HepG2 (cell line): ENCODE results near the gene P2RX5. TPM values are rescaled to one million over a fixed set of nuclear protein-coding genes. Genes with fewer than 3 reads are reported as not detected.

ENCODE experiments used
- ARID5B ChIP-seq: IDR thresholded peaks from 2 replicates; pipeline ENCODE4 v1.4.0; 2020; ENCODE audit warnings: mild to moderate bottlenecking, missing genetic modification reagents
- BCL3 ChIP-seq: sonication (generic); formaldehyde crosslinking; IDR thresholded peaks from 2 replicates; pipeline ENCODE4 v1.5.1; 2020; ENCODE audit warnings: mild to moderate bottlenecking, missing genetic modification reagents, moderate library complexity
- EHMT2 ChIP-seq: fragments of 200-600 bp; sonication (generic); IDR thresholded peaks from 2 replicates; pipeline ENCODE4 v1.7.0; 2017; ENCODE audit warnings: antibody characterized with exemption, low read depth, low read length, borderline replicate concordance
- FOXA1 ChIP-seq, 2 experiments: fragments of 450-650 bp in 1 of 2; sonication (generic) in 1 of 2; formaldehyde crosslinking in 1 of 2; IDR thresholded peaks; 2 replicates each; pipeline versions ENCODE4 v1.4.0 to v1.6.1; 2016 to 2020; ENCODE audit warnings: missing genetic modification reagents in 1 of 2
- HIVEP1 ChIP-seq: sonication (generic); formaldehyde crosslinking; IDR thresholded peaks from 2 replicates; pipeline ENCODE4 v1.4.0; 2020; ENCODE audit warnings: mild to moderate bottlenecking, missing genetic modification reagents
- KDM4B ChIP-seq: sonication (generic); formaldehyde crosslinking; IDR thresholded peaks from 2 replicates; pipeline ENCODE4 v1.4.0; 2020; ENCODE audit warnings: missing genetic modification reagents
- MED13 ChIP-seq: sonication (generic); formaldehyde crosslinking; IDR thresholded peaks from 2 replicates; pipeline ENCODE4 v1.5.0; 2020; ENCODE audit warnings: missing genetic modification reagents
- PHF21A ChIP-seq: sonication (generic); formaldehyde crosslinking; IDR thresholded peaks from 2 replicates; pipeline ENCODE4 v1.5.0; 2020; ENCODE audit warnings: mild to moderate bottlenecking, missing genetic modification reagents
- RXRA ChIP-seq: sonication (generic); formaldehyde crosslinking; IDR thresholded peaks from 2 replicates; pipeline ENCODE4 v1.5.1; 2020; ENCODE audit warnings: missing genetic modification reagents
- SRF ChIP-seq: IDR thresholded peaks from 2 replicates; pipeline ENCODE4 v1.6.1; 2011; ENCODE audit warnings: mild to moderate bottlenecking, low read depth, low read length, moderate library complexity
- STAG1 ChIP-seq: sonication (generic); formaldehyde crosslinking; IDR thresholded peaks from 2 replicates; pipeline ENCODE4 v1.4.0; 2020; ENCODE audit warnings: missing genetic modification reagents
- TMF1 ChIP-seq: sonication (generic); formaldehyde crosslinking; IDR thresholded peaks from 2 replicates; pipeline ENCODE4 v1.8.1; 2022; ENCODE audit warnings: low read depth, missing genetic modification reagents
- ZNF136 ChIP-seq: sonication (generic); formaldehyde crosslinking; IDR thresholded peaks from 2 replicates; pipeline ENCODE4 v1.8.1; 2022; ENCODE audit warnings: low read depth, mild to moderate bottlenecking, moderate library complexity, missing genetic modification reagents
- ZNF770 ChIP-seq: sonication (generic); formaldehyde crosslinking; IDR thresholded peaks from 2 replicates; pipeline ENCODE4 v1.5.0; 2020; ENCODE audit warnings: mild to moderate bottlenecking, missing genetic modification reagents
- polyA plus RNA-seq, 8 experiments: library from polyadenylated mRNA; depleted of rRNA in 3 of 8; stranded (reverse) in 7 of 8; unstranded in 1 of 8; fragments of >200 nt; fragmentation: Illumina TruSeq in 4 of 8; extraction: Trizol in 4 of 8; gene quantifications; 2 replicates each; pipeline versions ENCODE4 v1.2.1 to v1.2.3, GENCODE V29; 2011 to 2016; ENCODE audit warnings: low read depth in 4 of 8, missing spikeins in 1 of 8, mixed read lengths in 1 of 8; ENCODE audit not compliant: insufficient read depth in 1 of 8
- total RNA-seq, 5 experiments: library from RNA; depleted of rRNA; stranded (reverse); fragments of >200 nt; fragmentation: Illumina TruSeq; extraction: Trizol; gene quantifications; 2 replicates each; pipeline ENCODE4 v1.2.3, GENCODE V29; 2016; ENCODE audit warnings: low read depth in 1 of 5
- TF ChIP-seq, protein P1 (sequence below): sonication (generic); formaldehyde crosslinking; IDR thresholded peaks from 2 replicates; pipeline ENCODE4 v1.4.0; 2020; ENCODE audit warnings: missing genetic modification reagents, borderline replicate concordance
- TF ChIP-seq, protein P2 (sequence below): sonication (generic); formaldehyde crosslinking; IDR thresholded peaks from 2 replicates; pipeline ENCODE4 v1.4.0; 2020; ENCODE audit warnings: missing genetic modification reagents

Gene P2RX5
- total and polyA plus RNA-seq, 2 of the 13 experiments (the other 11 are each of a cell fraction or from before 2014, with no cell fraction given), result 0.95 to 1.7 TPM

DNA sequence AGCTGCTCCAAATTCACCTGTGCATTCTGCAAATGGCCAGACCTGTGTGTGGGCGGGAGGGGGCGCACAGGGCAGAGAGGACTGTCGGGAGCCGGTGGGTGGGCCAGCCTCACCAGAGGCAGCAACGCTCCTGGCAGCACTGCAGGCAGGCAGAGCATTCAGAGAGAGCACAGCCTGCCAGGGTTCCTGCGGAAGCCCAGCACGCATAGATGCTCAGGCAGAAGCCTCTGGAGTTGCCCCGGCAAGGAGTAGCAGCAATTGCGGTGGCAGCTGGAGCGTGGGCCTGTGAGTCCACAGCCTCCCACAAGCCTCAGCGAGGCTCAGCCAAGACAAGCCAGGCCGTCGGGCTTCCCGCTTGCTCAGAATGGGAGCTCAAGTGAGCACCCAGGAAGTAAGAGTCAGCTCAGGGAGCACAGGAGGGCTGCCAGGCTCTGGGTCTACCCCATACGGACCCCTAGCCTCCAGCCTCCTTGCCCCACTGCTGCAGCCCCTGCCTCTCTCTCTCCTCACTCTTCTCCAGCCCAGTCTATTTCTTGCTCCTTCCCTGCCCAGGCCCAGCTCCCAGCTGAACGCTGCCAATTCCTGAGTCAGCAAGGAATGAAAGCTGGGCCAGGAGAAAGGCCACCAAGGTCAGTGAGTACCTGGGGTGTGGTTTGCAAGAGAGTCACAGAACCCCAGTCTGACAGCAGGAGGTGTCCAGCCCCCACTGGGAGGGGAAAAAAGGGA is 17.7 kb downstream of the P2RX5 start (continued):
- TF ChIP-seq ARID5B (CRISPR knock-in tag) (0 out of 2 replicates have a peak, but pooled peaks have one; percentile 9), STAG1 (CRISPR knock-in tag) (peak; percentile 31; the same call in 1 of the 2 replicates), MED13 (CRISPR knock-in tag) (no peak), KDM4B (no peak), ZNF770 (CRISPR knock-in tag) (peak; percentile 89), HIVEP1 (CRISPR knock-in tag) (no peak), EHMT2 (no peak), PHF21A (CRISPR knock-in tag) (no peak), ZNF136 (CRISPR knock-in tag) (no peak), FOXA1 (IDR thresholded peaks at IDR 0.05) (no peak), FOXA1 (CRISPR knock-in tag; IDR thresholded peaks at IDR 0.05) (no peak), SRF (no peak), TMF1 (CRISPR knock-in tag) (no peak), RXRA (CRISPR knock-in tag) (peak; percentile 40; the same call in 1 of the 2 replicates), BCL3 (CRISPR knock-in tag) (0 out of 2 replicates have a peak, but pooled peaks have one; percentile 41)
- TF ChIP-seq, protein P1, sequence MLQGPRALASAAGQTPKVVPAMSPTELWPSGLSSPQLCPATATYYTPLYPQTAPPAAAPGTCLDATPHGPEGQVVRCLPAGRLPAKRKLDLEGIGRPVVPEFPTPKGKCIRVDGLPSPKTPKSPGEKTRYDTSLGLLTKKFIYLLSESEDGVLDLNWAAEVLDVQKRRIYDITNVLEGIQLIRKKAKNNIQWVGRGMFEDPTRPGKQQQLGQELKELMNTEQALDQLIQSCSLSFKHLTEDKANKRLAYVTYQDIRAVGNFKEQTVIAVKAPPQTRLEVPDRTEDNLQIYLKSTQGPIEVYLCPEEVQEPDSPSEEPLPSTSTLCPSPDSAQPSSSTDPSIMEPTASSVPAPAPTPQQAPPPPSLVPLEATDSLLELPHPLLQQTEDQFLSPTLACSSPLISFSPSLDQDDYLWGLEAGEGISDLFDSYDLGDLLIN (CRISPR knock-in tag), result no peak
- TF ChIP-seq, protein P2, sequence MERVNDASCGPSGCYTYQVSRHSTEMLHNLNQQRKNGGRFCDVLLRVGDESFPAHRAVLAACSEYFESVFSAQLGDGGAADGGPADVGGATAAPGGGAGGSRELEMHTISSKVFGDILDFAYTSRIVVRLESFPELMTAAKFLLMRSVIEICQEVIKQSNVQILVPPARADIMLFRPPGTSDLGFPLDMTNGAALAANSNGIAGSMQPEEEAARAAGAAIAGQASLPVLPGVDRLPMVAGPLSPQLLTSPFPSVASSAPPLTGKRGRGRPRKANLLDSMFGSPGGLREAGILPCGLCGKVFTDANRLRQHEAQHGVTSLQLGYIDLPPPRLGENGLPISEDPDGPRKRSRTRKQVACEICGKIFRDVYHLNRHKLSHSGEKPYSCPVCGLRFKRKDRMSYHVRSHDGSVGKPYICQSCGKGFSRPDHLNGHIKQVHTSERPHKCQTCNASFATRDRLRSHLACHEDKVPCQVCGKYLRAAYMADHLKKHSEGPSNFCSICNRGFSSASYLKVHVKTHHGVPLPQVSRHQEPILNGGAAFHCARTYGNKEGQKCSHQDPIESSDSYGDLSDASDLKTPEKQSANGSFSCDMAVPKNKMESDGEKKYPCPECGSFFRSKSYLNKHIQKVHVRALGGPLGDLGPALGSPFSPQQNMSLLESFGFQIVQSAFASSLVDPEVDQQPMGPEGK (CRISPR knock-in tag), result peak; percentile 63; the same call in 1 of the 2 replicates
